AG10803 (cell line): Measurements from ENCODE around the gene SPIB.

ENCODE experiments used
- DNase-seq: peaks from one replicate; pipeline ENCODE4 v3.0.0; 2010; ENCODE audit warnings: low read depth
- H3K4me3 ChIP-seq: 2 replicates; pipeline ENCODE4 v1.5.1; 2011; ENCODE audit warnings: mild to moderate bottlenecking, low read length, control low read depth
- TF ChIP-seq, protein P1 (sequence below): conservative IDR thresholded peaks from 2 replicates; pipeline ENCODE4 v1.5.1; 2011; ENCODE audit warnings: mild to moderate bottlenecking, low read length, control low read depth, inconsistent platforms

The SPIB gene

DNA sequence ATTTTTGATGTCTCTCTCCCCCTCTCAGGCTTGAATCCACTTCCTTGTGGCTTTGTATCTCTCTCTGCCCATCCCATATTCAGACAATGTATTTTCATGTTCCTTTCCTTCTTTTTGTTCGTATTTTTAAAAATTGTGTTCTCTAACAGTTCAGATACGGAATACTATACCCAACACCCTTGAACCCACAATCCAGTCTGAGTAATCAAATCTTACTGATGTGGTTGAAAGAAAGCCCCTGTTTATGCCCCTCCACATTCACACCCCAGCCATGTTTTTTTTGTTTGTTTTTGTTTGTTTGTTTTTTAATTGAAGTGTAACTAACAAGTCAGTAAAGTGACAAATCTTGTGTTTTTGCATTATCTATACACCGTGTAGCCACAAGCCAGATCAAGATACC lies 1.4 kb downstream of the SPIB start:
- TF ChIP-seq, protein P1, sequence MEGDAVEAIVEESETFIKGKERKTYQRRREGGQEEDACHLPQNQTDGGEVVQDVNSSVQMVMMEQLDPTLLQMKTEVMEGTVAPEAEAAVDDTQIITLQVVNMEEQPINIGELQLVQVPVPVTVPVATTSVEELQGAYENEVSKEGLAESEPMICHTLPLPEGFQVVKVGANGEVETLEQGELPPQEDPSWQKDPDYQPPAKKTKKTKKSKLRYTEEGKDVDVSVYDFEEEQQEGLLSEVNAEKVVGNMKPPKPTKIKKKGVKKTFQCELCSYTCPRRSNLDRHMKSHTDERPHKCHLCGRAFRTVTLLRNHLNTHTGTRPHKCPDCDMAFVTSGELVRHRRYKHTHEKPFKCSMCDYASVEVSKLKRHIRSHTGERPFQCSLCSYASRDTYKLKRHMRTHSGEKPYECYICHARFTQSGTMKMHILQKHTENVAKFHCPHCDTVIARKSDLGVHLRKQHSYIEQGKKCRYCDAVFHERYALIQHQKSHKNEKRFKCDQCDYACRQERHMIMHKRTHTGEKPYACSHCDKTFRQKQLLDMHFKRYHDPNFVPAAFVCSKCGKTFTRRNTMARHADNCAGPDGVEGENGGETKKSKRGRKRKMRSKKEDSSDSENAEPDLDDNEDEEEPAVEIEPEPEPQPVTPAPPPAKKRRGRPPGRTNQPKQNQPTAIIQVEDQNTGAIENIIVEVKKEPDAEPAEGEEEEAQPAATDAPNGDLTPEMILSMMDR, result no peak
- DNase-seq, result no peak
- no peak overlapping the region for H3K4me3 ChIP-seq

DNA sequence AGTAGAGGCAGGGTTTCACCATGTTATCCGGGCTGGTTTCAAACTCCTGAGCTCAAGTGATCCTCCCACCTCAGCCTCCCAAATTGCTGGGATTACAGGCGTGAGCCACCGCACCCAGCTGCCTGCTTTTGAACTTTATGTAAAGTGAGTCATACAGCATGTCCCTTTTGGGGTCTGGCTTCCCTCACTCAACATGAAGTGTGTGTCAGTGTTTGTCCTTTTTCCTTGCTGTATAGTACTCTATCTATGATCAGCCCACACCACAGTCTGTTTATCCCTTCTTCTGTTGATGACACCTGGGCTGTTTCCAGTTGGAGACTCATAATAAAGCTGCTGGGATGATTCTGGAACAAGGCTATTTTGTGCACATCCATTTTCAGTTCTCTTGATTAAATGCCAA lies 2.1 kb downstream of the SPIB start:
- TF ChIP-seq, protein P1, result no peak
- no peak for DNase-seq
- no peak overlapping the region for H3K4me3 ChIP-seq

DNA sequence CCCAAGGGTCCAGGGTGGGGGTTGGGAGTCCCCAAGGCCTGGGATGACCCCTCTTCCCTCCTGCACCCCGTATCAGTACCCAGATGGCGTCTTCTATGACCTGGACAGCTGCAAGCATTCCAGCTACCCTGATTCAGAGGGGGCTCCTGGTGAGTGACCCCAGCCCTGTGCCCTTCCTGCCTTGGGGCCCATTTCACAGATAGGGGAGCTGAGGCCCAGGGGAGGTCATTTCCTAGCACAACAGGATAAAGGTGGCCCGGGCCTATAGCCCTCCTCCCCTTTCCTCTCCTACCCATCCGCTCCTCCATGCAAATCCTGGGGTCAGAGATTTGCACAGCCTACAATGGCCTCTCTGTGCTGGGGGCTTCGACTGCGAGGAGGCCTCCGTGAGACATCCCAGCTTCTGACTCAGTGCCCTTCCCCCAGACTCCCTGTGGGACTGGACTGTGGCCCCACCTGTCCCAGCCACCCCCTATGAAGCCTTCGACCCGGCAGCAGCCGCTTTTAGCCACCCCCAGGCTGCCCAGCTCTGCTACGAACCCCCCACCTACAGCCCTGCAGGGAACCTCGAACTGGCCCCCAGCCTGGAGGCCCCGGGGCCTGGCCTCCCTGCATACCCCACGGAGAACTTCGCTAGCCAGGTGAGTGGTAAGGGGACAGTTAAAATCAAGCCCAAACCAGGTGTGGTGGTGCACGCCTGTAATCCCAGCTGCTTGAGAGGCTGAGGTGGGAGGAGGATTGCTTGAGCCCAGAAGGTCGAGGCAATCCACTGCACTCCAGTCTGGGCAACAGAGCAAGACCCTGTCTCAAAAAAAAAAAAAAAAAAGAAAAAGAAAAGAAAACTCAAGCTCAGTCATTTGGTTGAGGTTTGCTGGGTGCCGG lies 3.9 kb downstream of the SPIB start:
- H3K4me3 ChIP-seq, result no peak overlapping the region
- TF ChIP-seq, protein P1, result no peak
- DNase-seq, result no peak

DNA sequence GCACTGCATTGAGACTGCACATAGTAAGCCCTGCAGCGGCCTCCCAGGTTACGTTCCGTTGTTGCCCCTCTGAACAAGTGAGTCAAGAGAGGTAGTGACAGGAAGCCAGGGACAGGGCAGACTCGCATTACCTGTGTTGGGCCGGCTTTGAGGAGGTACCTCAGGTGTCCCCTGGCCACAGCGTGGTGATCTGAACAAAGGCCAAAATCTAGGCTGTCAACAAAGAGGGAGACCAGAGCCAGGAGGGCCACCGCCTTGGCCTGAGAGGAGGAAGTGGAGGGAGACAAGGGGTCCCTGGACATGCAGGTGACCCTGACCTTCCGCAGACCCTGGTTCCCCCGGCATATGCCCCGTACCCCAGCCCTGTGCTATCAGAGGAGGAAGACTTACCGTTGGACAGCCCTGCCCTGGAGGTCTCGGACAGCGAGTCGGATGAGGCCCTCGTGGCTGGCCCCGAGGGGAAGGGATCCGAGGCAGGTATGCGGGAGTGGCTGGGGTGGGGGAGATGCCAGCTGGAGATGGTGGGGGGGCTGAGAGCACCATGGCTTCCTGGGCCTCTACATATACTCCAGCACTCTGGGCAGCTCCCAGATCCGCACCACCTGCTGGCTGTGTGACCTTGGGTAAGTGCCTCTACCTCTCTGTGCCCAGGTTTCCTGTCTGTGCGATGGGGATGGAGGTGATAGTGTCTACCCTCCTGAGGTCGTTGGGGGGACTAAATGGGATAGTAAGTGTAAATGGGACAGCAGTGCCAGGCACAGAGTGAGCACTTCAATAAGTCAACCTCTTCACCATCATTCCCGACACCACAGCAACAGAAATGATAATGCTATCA lies 4.8 kb downstream of the SPIB start:
- no peak for DNase-seq
- TF ChIP-seq, protein P1, result no peak
- H3K4me3 ChIP-seq, result no peak overlapping the region

DNA sequence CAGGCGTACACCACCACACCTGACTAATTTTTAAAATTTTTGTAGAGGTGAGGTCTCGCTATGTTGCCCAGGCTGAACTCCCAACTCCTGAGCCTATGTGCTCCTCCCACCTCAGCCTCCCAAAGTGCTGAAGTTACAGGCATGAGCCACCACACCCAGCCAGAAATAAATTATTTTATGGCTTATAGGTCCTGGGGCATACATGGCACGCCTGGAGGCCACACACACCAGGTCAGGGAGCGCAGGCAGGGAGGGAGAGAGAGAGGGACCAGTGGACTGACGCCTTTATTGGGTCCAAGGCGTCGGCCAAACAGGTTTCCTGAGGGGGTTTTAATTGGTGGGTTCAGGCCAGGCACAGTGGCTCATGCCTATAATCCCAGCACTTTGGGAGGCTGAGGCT lies 6.8 kb downstream of the SPIB start:
- TF ChIP-seq, protein P1, result no peak
- H3K4me3 ChIP-seq, result no peak overlapping the region
- no peak for DNase-seq

DNA sequence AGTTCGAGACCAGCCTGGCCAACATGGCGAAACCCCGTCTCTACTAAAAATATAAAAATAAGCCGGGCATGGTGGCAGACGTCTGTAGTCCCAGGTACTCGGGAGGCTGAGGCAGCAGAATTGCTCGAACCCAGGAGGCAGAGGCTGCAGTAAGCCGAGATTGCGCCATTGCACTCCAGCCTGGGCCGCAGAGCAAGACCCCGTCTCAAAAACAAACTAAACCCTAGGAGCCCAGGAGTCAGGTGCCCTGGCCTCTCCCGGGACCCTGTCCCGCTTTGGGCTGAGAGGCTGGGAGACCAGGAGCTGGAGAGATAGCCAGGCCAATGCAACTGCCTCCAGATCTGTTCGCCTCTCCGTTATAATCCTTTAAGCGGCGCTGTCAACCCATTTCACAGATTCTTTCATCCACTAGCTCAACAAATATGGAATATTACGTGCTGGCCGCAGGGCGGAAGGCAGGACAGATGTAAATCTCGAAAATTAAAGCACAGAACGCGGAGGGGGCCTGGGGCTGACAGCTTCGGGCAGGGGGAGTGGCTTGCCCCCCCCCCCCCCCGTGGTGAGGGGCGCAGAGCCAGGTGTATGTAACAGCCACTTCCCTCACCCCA lies 8.7 kb downstream of the SPIB start:
- no peak for DNase-seq
- TF ChIP-seq, protein P1, result no peak
- H3K4me3 ChIP-seq, result 0 out of 2 replicates have a peak overlapping the region, but pooled peaks have one; percentile 29
